ENCODE data around the gene UGT2A1.

The UGT2A1 gene

DNA sequence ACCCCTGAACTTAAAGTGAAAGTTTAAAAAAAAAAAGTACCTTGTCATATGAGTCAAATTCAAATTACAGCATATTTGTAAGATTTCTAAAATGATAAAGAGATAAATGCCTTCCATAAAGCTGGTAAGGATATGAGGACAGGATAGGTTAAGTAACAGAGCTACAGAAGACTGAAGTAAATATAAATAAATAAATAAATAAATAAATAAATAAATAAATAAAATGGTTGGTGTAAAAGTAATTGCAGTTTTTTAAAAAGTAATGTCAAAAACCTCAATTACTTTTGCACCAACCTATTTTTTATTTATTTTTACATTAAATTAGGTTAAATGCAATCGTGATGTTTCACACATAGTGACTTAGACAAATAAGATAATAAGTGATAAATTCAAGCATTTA, 75.8 kb downstream of the UGT2A1 start:
- no peak for TF ChIP-seq BACH2 (CRISPR knock-in tag; IDR thresholded peaks at IDR 0.05; ENCODE audit: borderline replicate concordance)
- no peak for TF ChIP-seq PPARA (CRISPR knock-in tag; IDR thresholded peaks at IDR 0.05; ENCODE audit: borderline replicate concordance)
- TF ChIP-seq, protein P1, sequence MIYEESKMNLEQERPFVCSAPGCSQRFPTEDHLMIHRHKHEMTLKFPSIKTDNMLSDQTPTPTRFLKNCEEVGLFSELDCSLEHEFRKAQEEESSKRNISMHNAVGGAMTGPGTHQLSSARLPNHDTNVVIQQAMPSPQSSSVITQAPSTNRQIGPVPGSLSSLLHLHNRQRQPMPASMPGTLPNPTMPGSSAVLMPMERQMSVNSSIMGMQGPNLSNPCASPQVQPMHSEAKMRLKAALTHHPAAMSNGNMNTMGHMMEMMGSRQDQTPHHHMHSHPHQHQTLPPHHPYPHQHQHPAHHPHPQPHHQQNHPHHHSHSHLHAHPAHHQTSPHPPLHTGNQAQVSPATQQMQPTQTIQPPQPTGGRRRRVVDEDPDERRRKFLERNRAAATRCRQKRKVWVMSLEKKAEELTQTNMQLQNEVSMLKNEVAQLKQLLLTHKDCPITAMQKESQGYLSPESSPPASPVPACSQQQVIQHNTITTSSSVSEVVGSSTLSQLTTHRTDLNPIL (CRISPR knock-in tag; IDR thresholded peaks at IDR 0.05; ENCODE audit: low read depth): no peak
- no peak for TF ChIP-seq ARNTL (CRISPR knock-in tag; IDR thresholded peaks at IDR 0.05; ENCODE audit: borderline replicate concordance, low read depth)
- TF ChIP-seq, protein P2, sequence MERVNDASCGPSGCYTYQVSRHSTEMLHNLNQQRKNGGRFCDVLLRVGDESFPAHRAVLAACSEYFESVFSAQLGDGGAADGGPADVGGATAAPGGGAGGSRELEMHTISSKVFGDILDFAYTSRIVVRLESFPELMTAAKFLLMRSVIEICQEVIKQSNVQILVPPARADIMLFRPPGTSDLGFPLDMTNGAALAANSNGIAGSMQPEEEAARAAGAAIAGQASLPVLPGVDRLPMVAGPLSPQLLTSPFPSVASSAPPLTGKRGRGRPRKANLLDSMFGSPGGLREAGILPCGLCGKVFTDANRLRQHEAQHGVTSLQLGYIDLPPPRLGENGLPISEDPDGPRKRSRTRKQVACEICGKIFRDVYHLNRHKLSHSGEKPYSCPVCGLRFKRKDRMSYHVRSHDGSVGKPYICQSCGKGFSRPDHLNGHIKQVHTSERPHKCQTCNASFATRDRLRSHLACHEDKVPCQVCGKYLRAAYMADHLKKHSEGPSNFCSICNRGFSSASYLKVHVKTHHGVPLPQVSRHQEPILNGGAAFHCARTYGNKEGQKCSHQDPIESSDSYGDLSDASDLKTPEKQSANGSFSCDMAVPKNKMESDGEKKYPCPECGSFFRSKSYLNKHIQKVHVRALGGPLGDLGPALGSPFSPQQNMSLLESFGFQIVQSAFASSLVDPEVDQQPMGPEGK (CRISPR knock-in tag; IDR thresholded peaks at IDR 0.05; ENCODE audit: borderline replicate concordance): no peak
- no peak for TF ChIP-seq ZNF565 (CRISPR knock-in tag; conservative IDR thresholded peaks at IDR 0.05; ENCODE audit: low read depth)
- TF ChIP-seq ZFP3 (CRISPR knock-in tag; IDR thresholded peaks at IDR 0.05): no peak
- no peak for TF ChIP-seq GLIS3 (CRISPR knock-in tag; IDR thresholded peaks at IDR 0.05)
- TF ChIP-seq, protein P3, sequence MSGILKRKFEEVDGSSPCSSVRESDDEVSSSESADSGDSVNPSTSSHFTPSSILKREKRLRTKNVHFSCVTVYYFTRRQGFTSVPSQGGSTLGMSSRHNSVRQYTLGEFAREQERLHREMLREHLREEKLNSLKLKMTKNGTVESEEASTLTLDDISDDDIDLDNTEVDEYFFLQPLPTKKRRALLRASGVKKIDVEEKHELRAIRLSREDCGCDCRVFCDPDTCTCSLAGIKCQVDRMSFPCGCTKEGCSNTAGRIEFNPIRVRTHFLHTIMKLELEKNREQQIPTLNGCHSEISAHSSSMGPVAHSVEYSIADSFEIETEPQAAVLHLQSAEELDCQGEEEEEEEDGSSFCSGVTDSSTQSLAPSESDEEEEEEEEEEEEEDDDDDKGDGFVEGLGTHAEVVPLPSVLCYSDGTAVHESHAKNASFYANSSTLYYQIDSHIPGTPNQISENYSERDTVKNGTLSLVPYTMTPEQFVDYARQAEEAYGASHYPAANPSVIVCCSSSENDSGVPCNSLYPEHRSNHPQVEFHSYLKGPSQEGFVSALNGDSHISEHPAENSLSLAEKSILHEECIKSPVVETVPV (CRISPR knock-in tag; IDR thresholded peaks at IDR 0.05): no peak
- no peak for ATAC-seq

DNA sequence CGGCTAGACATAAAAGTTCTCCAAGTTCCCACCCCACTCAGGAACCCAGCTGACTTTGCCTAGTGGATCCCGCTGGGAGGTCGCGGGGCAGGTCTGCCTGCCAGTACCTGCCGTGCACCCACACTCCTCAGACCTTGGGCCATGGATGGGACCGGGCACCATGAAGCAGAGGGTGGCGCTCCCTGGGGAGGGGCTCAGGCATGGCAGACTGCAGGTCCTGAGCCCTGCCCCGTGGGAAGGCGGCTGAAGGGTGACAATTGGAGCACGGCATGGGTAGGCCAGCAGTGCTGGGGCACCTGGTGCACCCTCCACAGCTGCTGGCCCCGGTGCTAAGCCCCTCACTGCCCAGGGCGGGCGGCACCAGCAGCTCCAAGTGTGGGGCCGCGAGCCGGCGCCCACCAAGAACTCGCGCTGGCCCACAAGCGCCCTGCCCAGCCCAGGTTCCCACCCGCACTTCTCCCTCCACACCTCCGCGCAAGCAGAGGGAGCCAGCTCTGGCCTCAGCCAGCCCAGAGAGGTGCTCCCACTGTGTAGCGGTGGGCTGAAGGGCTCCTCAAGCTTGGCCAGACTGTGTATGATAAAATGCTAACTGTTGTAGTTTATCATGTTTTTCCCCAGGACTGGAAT, 76.7 kb downstream of the UGT2A1 start:
- TF ChIP-seq OSR1 (CRISPR knock-in tag; IDR thresholded peaks at IDR 0.05): no peak
- no peak for ATAC-seq

DNA sequence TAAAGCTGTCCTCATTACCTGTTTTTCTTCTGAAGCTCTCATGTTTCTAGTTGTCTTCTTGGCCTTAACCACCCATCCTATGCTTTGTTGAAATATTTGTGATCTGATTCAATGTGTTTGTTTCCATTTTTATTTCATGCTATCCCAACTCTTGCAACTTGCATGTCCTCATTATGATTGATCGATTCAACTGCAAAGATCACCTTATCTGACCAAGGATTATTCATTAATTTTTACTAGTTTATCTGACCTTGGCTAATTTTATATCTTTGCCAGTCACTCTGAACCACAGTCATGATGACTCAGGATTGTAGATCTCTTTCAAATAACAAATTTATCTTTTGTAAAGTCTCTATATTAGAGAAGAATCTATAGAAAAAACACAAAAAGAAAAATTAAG, 84.3 kb downstream of the UGT2A1 start:
- TF ChIP-seq ZFP3 (CRISPR knock-in tag; IDR thresholded peaks at IDR 0.05) (no peak), RARB (CRISPR knock-in tag; IDR thresholded peaks at IDR 0.05) (no peak), ZFP30 (CRISPR knock-in tag; IDR thresholded peaks at IDR 0.05) (no peak), ESRRG (CRISPR knock-in tag; IDR thresholded peaks at IDR 0.05) (no peak), TCF4 (CRISPR knock-in tag; IDR thresholded peaks at IDR 0.05; ENCODE audit: borderline replicate concordance) (no peak), OSR1 (CRISPR knock-in tag; IDR thresholded peaks at IDR 0.05) (no peak)
- TF ChIP-seq, protein P2 (CRISPR knock-in tag; IDR thresholded peaks at IDR 0.05; ENCODE audit: borderline replicate concordance): no peak
- TF ChIP-seq, protein P1 (CRISPR knock-in tag; IDR thresholded peaks at IDR 0.05; ENCODE audit: low read depth): no peak
- TF ChIP-seq, protein P3 (CRISPR knock-in tag; IDR thresholded peaks at IDR 0.05): no peak
- ATAC-seq: no peak

DNA sequence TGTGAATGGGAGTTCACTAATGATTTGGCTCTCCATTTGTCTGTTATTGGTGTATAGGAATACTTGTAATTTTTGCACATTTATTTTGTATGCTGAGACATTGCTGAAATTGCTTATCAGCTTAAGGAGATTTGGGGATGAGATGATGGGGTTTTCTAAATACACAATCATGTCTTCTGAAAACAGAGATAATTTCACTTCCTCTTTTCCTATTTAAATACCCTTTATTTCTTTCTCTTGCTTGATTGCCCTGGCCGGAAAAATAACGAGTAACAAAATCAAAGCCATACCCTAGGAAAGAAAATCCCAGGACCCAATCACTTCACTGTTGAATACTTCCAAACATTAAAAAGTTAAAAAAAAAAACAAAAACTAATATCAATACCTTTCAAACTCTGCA, 89.6 kb downstream of the UGT2A1 start:
- ATAC-seq: no peak
- TF ChIP-seq BACH2 (CRISPR knock-in tag; IDR thresholded peaks at IDR 0.05; ENCODE audit: borderline replicate concordance) (no peak), TOX (CRISPR knock-in tag; IDR thresholded peaks at IDR 0.05; ENCODE audit: borderline replicate concordance) (no peak)
- TF ChIP-seq, protein P4, sequence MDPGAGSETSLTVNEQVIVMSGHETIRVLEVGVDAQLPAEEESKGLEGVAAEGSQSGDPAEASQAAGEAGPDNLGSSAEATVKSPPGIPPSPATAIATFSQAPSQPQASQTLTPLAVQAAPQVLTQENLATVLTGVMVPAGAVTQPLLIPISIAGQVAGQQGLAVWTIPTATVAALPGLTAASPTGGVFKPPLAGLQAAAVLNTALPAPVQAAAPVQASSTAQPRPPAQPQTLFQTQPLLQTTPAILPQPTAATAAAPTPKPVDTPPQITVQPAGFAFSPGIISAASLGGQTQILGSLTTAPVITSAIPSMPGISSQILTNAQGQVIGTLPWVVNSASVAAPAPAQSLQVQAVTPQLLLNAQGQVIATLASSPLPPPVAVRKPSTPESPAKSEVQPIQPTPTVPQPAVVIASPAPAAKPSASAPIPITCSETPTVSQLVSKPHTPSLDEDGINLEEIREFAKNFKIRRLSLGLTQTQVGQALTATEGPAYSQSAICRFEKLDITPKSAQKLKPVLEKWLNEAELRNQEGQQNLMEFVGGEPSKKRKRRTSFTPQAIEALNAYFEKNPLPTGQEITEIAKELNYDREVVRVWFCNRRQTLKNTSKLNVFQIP (CRISPR knock-in tag; IDR thresholded peaks at IDR 0.05; ENCODE audit: borderline replicate concordance, low read depth): no peak

Data from SK-N-SH treated with all-trans-retinoic acid at 6 μM for 48 hours (cell line).